ENCODE measurements around the gene FBXO27.

DNA sequence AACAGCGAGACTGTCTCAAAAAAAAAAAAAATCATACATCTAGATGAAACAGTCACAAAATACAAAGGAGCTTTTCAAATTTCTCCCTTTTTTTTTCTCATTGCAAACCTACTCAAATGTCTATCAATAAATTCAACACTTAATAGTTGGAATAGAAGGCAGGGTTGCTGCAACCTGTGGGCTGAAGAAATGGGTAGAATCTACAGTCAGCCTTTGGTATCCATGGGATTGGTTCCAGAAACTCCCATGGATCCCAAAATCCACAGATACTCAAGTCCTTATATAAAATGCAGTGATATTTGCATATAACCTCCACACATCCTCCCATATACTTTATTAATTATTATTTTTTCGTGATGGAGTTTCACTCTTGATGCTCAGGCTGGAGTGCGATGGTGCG is 14.7 kb downstream of the FBXO27 start:
- TF ChIP-seq POLR2A (IDR thresholded peaks at IDR 0.05; ENCODE audit: low read depth, low read length): no peak
- no peak for TF ChIP-seq POLR2AphosphoS5 (IDR thresholded peaks at IDR 0.05; ENCODE audit: low read depth, low read length)

Measured in GM12892 (cell line).